ENCODE results near the gene RNASEH2C.
"Not testable (repeated sequence)": the region's sequence is repeated elsewhere in the genome, so short reads cannot be mapped to it uniquely, and the experiment has no call there.

The RNASEH2C gene

GRCh38 chr11:65736810-65737209 is 16.2 kb upstream of the RNASEH2C start:
- POLR2A ChIA-PET: no interaction called here
- CTCF ChIA-PET: interaction anchor here (1.1 to 3.9 kb wide), 3 partner anchors 9 to 42 kb away, joined by 3 to 19 read pairs (median 3); partner anchors contain the start of genes AP5B1 and KAT5
- no peak for TF ChIP-seq CTCF (IDR thresholded peaks at IDR 0.05; ENCODE audit: control extremely low read depth, extremely low read depth, low read depth, missing control alignments)
- DNase-seq (ENCODE audit: extremely low spot score): no peak

- CTCF ChIA-PET: interaction anchor here (1.4 to 3.9 kb wide), 2 partner anchors 44 to 94 kb away, joined by 3 to 19 read pairs; partner anchors contain the start of gene AP5B1
- DNase-seq (ENCODE audit: extremely low spot score); POLR2A ChIA-PET: not testable (repeated sequence)
These were observed 14.5 kb upstream of the RNASEH2C start for GRCh38 chr11:65735111-65735510.

- DNase-seq (ENCODE audit: extremely low spot score): no peak
- POLR2A ChIA-PET: no interaction called here
- CTCF ChIA-PET: no interaction called here
- no peak for TF ChIP-seq CTCF (IDR thresholded peaks at IDR 0.05; ENCODE audit: control extremely low read depth, extremely low read depth, low read depth, missing control alignments)
These were observed 9.9 kb upstream of the RNASEH2C start for GRCh38 chr11:65730461-65730860.

- CTCF ChIA-PET: interaction anchor here (0.7 to 2.9 kb wide), 6 partner anchors 9 to 102 kb away, joined by 3 to 13 read pairs (median 6); partner anchors contain the start of gene KAT5
- POLR2A ChIA-PET: interaction anchor here (0.8 to 1.2 kb wide), 2 partner anchors 15 to 317 kb away, joined by 3 read pairs; no protein-coding TSS in a partner anchor
These were observed 7.3 kb upstream of the RNASEH2C start for GRCh38 chr11:65727865-65728264.

GRCh38 chr11:65726660-65727059 is 6.1 kb upstream of the RNASEH2C start:
- no peak for DNase-seq (ENCODE audit: extremely low spot score)
- TF ChIP-seq CTCF (IDR thresholded peaks at IDR 0.05; ENCODE audit: control extremely low read depth, extremely low read depth, low read depth, missing control alignments): peak; percentile 5
- POLR2A ChIA-PET: interaction anchor here (0.7 kb wide), 1 partner anchor 122 kb away, joined by 4 read pairs; no protein-coding TSS in a partner anchor
- CTCF ChIA-PET: interaction anchor here (0.8 to 2.9 kb wide), 10 partner anchors 15 to 133 kb away, joined by 3 to 13 read pairs (median 6); partner anchors contain the start of genes AP5B1, KAT5 and MUS81

More at GRCh38 chr11:65727865-65728264, 7.3 kb upstream of the RNASEH2C start:
- TF ChIP-seq CTCF (IDR thresholded peaks at IDR 0.05; ENCODE audit: control extremely low read depth, extremely low read depth, low read depth, missing control alignments): no peak
- DNase-seq (ENCODE audit: extremely low spot score): no peak

GRCh38 chr11:65722261-65722660 is 1.7 kb upstream of the RNASEH2C start:
- POLR2A ChIA-PET: no interaction called here
- DNase-seq (ENCODE audit: extremely low spot score): no peak
- TF ChIP-seq CTCF (IDR thresholded peaks at IDR 0.05; ENCODE audit: control extremely low read depth, extremely low read depth, low read depth, missing control alignments): no peak
- CTCF ChIA-PET: interaction anchor here (0.7 to 5.7 kb wide), 6 partner anchors 11 to 300 kb away, joined by 3 to 33 read pairs (median 8); partner anchors contain the start of genes AP5B1 and KAT5

- ChIA-PET POLR2A (interaction anchor here (0.9 to 2.2 kb wide), 3 partner anchors 8 to 72 kb away, joined by 3 to 18 read pairs (median 5); partner anchors contain the start of gene KAT5), CTCF (interaction anchor here (0.7 to 5.7 kb wide), 13 partner anchors 8 to 171 kb away, joined by 3 to 33 read pairs (median 4); partner anchors contain the start of genes AP5B1, FIBP, KAT5 and MUS81)
- no peak for TF ChIP-seq CTCF (IDR thresholded peaks at IDR 0.05; ENCODE audit: control extremely low read depth, extremely low read depth, low read depth, missing control alignments)
- DNase-seq (ENCODE audit: extremely low spot score): peak; percentile 32
These were observed 757 bp downstream of the RNASEH2C start for GRCh38 chr11:65719871-65720210.

Data from GM10248 (cell line).